HEK293 (cell line): Measurements from ENCODE around the gene INSYN2B.

Source experiments
- CTCF ChIA-PET: fragments of 350-600 bp; formaldehyde crosslinking; extraction: SDS; loops from one replicate; lab custom pipeline; 2021; ENCODE audit warnings: antibody characterized with exemption; lab: Yijun Ruan, JAX
- POLR2A ChIA-PET: fragments of 300-600 bp; formaldehyde crosslinking; extraction: SDS; loops from one replicate; lab custom pipeline; 2020; ENCODE audit warnings: antibody characterized with exemption, inconsistent platforms; lab: Yijun Ruan, JAX
- H3K27ac ChIP-seq: fragments of 200-500 bp; sonication (Bioruptor generic); 2 replicates; pipeline ENCODE4 v1.5.1; 2014; ENCODE audit warnings: low read depth, low read length, control low read depth, inconsistent platforms; ENCODE audit errors: extremely low read depth
- H3K36me3 ChIP-seq, 2 experiments: fragments of 200-500 bp in 1 of 2; sonication (Bioruptor generic) in 1 of 2; 1 replicate in 1 of 2; 2 replicates in 1 of 2; pipeline ENCODE4 v1.5.1; 2014 to 2017; ENCODE audit warnings: inconsistent platforms in 2 of 2, low read length in 2 of 2; ENCODE audit not compliant: control insufficient read depth in 2 of 2, insufficient read depth in 1 of 2
- H3K4me1 ChIP-seq: fragments of 200-500 bp; sonication (Bioruptor generic); 2 replicates; pipeline ENCODE4 v1.5.1; 2014; ENCODE audit warnings: mild to moderate bottlenecking, low read length, inconsistent platforms; ENCODE audit not compliant: control insufficient read depth, insufficient read depth
- H3K4me3 ChIP-seq: 2 replicates; pipeline ENCODE4 v1.5.1; 2011; ENCODE audit warnings: low read depth, mild to moderate bottlenecking, control low read depth, low read length, moderate library complexity
- H3K9me3 ChIP-seq: fragments of 200-500 bp; sonication (Bioruptor generic); 2 replicates; pipeline ENCODE4 v1.5.1; 2014; ENCODE audit warnings: low read depth, low read length, inconsistent platforms; ENCODE audit not compliant: control insufficient read depth, insufficient read depth
- MYNN ChIP-seq: fragments of 450-650 bp; formaldehyde crosslinking; IDR thresholded peaks from 2 replicates; pipeline ENCODE4 v1.5.1; 2016; ENCODE audit warnings: missing biosample characterization, missing genetic modification characterization, borderline replicate concordance
- ZEB2 ChIP-seq: fragments of 450-650 bp; formaldehyde crosslinking; IDR thresholded peaks from 2 replicates; pipeline ENCODE4 v1.5.1; 2016; ENCODE audit warnings: missing biosample characterization, missing genetic modification characterization
- ZNF175 ChIP-seq: fragments of 450-650 bp; formaldehyde crosslinking; IDR thresholded peaks from 2 replicates; pipeline ENCODE4 v1.5.1; 2016; ENCODE audit warnings: missing biosample characterization, missing genetic modification characterization
- ZNF239 ChIP-seq: fragments of 450-650 bp; formaldehyde crosslinking; IDR thresholded peaks from 2 replicates; pipeline ENCODE4 v1.5.1; 2016; ENCODE audit warnings: missing biosample characterization, missing genetic modification characterization
- ZNF248 ChIP-seq: fragments of 450-650 bp; formaldehyde crosslinking; IDR thresholded peaks from 2 replicates; pipeline ENCODE4 v1.5.1; 2017; ENCODE audit warnings: missing biosample characterization, missing genetic modification characterization
- ZNF266 ChIP-seq: fragments of 450-650 bp; formaldehyde crosslinking; IDR thresholded peaks from 2 replicates; pipeline ENCODE4 v1.5.1; 2016; ENCODE audit warnings: missing biosample characterization, missing genetic modification characterization, low read depth
- ZNF335 ChIP-seq: fragments of 450-650 bp; formaldehyde crosslinking; conservative IDR thresholded peaks from 2 replicates; pipeline ENCODE4 v1.5.1; 2016; ENCODE audit warnings: missing biosample characterization, missing genetic modification characterization
- ZNF626 ChIP-seq: fragments of 450-650 bp; sonication (Bioruptor Pico); formaldehyde crosslinking; IDR thresholded peaks from 2 replicates; pipeline ENCODE4 v1.5.1; 2018; ENCODE audit warnings: missing biosample characterization, missing genetic modification characterization, inconsistent platforms
- ZNF654 ChIP-seq: fragments of 450-650 bp; formaldehyde crosslinking; IDR thresholded peaks from 2 replicates; pipeline ENCODE4 v1.5.1; 2016; ENCODE audit warnings: low read depth, missing biosample characterization, missing genetic modification characterization
- ZNF670 ChIP-seq: fragments of 450-650 bp; formaldehyde crosslinking; IDR thresholded peaks from 2 replicates; pipeline ENCODE4 v1.5.1; 2016; ENCODE audit warnings: missing biosample characterization, missing genetic modification characterization, low read depth
- ZNF747 ChIP-seq: fragments of 450-650 bp; formaldehyde crosslinking; IDR thresholded peaks from 2 replicates; pipeline ENCODE4 v1.5.1; 2016; ENCODE audit warnings: missing biosample characterization, missing genetic modification characterization
- ZNF76 ChIP-seq: fragments of 450-650 bp; formaldehyde crosslinking; IDR thresholded peaks from 2 replicates; pipeline ENCODE4; 2016; ENCODE audit warnings: low read depth, missing biosample characterization, missing genetic modification characterization, borderline replicate concordance
- TF ChIP-seq, protein P1 (sequence below): fragments of 450-650 bp; formaldehyde crosslinking; IDR thresholded peaks from 2 replicates; pipeline ENCODE4 v1.5.1; 2016; ENCODE audit warnings: missing biosample characterization, missing genetic modification characterization
- TF ChIP-seq, protein P2 (sequence below): fragments of 450-650 bp; formaldehyde crosslinking; IDR thresholded peaks from 2 replicates; pipeline ENCODE4; 2016; ENCODE audit warnings: missing biosample characterization, missing genetic modification characterization
- TF ChIP-seq, protein P3 (sequence below): fragments of 450-650 bp; formaldehyde crosslinking; IDR thresholded peaks from 2 replicates; pipeline ENCODE4 v1.5.1; 2016; ENCODE audit warnings: missing biosample characterization, missing genetic modification characterization
- TF ChIP-seq, protein P4 (sequence below): fragments of 450-650 bp; formaldehyde crosslinking; IDR thresholded peaks from 2 replicates; pipeline ENCODE4 v1.5.1; 2017; ENCODE audit warnings: missing biosample characterization, missing genetic modification characterization
- TF ChIP-seq, protein P5 (sequence below): fragments of 450-650 bp; formaldehyde crosslinking; IDR thresholded peaks from 2 replicates; pipeline ENCODE4 v1.5.1; 2016; ENCODE audit warnings: missing biosample characterization, missing genetic modification characterization
- TF ChIP-seq, protein P6 (sequence below): fragments of 450-650 bp; formaldehyde crosslinking; IDR thresholded peaks from 2 replicates; pipeline ENCODE4 v1.5.1; 2017; ENCODE audit warnings: missing biosample characterization, missing genetic modification characterization

The INSYN2B gene

DNA sequence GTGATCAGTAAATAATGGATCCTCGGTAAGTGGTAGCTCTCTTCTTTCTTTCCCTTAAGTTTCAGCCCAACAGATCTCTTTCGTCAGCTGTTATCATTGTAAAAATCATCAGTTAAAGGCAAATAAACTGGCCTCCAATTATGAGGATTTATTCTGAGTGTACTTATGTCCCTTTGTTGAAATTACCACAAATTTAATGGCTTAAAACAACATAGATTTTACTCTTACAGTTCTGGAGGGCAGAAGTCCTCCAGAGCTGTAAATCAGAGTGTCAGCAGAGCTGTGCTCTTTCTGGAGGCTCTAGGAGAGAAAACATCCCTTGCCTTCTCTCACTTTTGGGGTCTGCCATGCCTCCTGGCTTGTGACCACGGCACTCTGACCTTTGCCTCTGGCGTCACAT is 104.6 kb downstream of the INSYN2B start:
- Histone ChIP-seq H3K36me3 (no peaks in the 10 kb centered on the region), H3K9me3 (no peaks in the 10 kb centered on the region), H3K27ac (no peak overlapping the region), H3K4me3 (no peak overlapping the region), H3K4me1 (no peaks in the 10 kb centered on the region)
- ChIA-PET POLR2A (no interaction called here), CTCF (no interaction called here)
- TF ChIP-seq ZEB2 = no peak
- no peak for TF ChIP-seq ZNF654 (tag by site-specific recombination)

DNA sequence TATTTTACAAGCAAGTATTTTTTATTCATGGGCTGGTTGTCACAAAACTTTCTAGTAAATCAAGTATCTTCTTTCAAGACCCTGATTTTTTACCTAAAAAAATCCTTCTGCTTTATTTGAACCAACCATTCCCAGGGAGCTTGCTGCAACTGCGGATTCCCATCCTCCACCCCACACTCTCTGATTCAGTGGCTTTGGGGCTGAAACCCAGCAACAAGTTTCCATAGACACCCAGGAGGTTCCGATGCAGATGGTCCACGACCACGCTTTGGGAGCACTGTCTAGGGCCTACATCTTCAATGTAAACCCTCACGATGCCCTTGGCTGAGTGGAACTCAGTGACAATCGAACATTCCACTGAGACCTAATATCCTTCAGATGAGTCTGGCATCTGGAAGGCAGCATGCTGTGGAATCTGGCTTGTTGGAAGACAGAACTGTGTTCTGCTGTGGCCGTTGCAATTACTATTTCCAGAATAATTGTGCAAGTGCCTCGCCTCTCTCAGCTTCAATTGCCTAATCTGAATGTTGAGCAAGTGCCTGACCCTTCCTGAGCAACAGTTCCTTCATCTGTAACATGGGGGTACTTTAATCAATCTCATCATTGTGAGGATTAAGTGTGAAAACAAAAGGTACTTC is 105.1 kb downstream of the INSYN2B start:
- Histone ChIP-seq H3K27ac (no peak overlapping the region), H3K9me3 (no peaks in the 10 kb centered on the region), H3K36me3 (no peaks in the 10 kb centered on the region), H3K4me1 (no peaks in the 10 kb centered on the region), H3K4me3 (no peak overlapping the region)
- TF ChIP-seq, protein P1, sequence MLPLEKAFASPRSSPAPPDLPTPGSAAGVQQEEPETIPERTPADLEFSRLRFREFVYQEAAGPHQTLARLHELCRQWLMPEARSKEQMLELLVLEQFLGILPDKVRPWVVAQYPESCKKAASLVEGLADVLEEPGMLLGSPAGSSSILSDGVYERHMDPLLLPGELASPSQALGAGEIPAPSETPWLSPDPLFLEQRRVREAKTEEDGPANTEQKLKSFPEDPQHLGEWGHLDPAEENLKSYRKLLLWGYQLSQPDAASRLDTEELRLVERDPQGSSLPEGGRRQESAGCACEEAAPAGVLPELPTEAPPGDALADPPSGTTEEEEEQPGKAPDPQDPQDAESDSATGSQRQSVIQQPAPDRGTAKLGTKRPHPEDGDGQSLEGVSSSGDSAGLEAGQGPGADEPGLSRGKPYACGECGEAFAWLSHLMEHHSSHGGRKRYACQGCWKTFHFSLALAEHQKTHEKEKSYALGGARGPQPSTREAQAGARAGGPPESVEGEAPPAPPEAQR (tag by site-specific recombination) = no peak
- TF ChIP-seq, protein P2, sequence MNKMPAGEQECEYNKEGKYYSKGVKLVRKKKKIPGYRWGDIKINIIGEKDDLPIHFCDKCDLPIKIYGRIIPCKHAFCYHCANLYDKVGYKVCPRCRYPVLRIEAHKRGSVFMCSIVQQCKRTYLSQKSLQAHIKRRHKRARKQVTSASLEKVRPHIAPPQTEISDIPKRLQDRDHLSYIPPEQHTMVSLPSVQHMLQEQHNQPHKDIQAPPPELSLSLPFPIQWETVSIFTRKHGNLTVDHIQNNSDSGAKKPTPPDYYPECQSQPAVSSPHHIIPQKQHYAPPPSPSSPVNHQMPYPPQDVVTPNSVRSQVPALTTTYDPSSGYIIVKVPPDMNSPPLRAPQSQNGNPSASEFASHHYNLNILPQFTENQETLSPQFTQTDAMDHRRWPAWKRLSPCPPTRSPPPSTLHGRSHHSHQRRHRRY (tag by site-specific recombination) = no peak
- TF ChIP-seq, protein P3, sequence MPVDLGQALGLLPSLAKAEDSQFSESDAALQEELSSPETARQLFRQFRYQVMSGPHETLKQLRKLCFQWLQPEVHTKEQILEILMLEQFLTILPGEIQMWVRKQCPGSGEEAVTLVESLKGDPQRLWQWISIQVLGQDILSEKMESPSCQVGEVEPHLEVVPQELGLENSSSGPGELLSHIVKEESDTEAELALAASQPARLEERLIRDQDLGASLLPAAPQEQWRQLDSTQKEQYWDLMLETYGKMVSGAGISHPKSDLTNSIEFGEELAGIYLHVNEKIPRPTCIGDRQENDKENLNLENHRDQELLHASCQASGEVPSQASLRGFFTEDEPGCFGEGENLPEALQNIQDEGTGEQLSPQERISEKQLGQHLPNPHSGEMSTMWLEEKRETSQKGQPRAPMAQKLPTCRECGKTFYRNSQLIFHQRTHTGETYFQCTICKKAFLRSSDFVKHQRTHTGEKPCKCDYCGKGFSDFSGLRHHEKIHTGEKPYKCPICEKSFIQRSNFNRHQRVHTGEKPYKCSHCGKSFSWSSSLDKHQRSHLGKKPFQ = no peak
- no peak for TF ChIP-seq ZNF670 (tag by site-specific recombination)
- TF ChIP-seq, protein P4, sequence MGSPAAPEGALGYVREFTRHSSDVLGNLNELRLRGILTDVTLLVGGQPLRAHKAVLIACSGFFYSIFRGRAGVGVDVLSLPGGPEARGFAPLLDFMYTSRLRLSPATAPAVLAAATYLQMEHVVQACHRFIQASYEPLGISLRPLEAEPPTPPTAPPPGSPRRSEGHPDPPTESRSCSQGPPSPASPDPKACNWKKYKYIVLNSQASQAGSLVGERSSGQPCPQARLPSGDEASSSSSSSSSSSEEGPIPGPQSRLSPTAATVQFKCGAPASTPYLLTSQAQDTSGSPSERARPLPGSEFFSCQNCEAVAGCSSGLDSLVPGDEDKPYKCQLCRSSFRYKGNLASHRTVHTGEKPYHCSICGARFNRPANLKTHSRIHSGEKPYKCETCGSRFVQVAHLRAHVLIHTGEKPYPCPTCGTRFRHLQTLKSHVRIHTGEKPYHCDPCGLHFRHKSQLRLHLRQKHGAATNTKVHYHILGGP (tag by site-specific recombination) = no peak
- TF ChIP-seq ZNF747 = no peak
- TF ChIP-seq ZNF239 (tag by site-specific recombination) = no peak
- TF ChIP-seq ZNF626 (tag by site-specific recombination) = no peak
- TF ChIP-seq MYNN (tag by site-specific recombination) = no peak
- no peak for TF ChIP-seq ZNF248
- TF ChIP-seq, protein P5, sequence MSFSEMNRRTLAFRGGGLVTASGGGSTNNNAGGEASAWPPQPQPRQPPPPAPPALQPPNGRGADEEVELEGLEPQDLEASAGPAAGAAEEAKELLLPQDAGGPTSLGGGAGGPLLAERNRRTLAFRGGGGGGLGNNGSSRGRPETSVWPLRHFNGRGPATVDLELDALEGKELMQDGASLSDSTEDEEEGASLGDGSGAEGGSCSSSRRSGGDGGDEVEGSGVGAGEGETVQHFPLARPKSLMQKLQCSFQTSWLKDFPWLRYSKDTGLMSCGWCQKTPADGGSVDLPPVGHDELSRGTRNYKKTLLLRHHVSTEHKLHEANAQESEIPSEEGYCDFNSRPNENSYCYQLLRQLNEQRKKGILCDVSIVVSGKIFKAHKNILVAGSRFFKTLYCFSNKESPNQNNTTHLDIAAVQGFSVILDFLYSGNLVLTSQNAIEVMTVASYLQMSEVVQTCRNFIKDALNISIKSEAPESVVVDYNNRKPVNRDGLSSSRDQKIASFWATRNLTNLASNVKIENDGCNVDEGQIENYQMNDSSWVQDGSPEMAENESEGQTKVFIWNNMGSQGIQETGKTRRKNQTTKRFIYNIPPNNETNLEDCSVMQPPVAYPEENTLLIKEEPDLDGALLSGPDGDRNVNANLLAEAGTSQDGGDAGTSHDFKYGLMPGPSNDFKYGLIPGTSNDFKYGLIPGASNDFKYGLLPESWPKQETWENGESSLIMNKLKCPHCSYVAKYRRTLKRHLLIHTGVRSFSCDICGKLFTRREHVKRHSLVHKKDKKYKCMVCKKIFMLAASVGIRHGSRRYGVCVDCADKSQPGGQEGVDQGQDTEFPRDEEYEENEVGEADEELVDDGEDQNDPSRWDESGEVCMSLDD (tag by site-specific recombination) = no peak
- ChIA-PET CTCF (no interaction called here), POLR2A (no interaction called here)

DNA sequence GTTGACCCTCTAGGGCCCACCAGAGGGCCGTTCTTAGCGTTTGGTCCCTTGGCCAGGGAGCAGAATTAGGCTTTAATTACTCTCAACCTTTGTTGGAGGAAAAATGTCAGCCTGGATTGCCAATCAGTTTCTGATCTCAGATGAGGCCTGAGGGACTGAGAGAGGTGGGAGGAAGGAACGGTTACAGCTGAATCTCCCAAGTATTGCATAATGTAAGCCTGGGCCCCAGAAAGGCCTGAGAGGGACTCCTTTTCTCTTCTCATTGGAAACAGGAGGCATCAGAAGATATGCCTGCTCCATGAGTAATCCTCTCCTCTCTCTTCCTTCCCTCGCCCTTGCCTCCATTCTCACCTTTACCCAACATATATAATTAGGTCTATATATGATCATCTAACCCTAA is 105.7 kb downstream of the INSYN2B start:
- Histone ChIP-seq H3K4me1 (no peaks in the 10 kb centered on the region), H3K9me3 (no peaks in the 10 kb centered on the region), H3K4me3 (no peak overlapping the region), H3K27ac (no peak overlapping the region), H3K36me3 (no peaks in the 10 kb centered on the region)
- TF ChIP-seq, protein P6, sequence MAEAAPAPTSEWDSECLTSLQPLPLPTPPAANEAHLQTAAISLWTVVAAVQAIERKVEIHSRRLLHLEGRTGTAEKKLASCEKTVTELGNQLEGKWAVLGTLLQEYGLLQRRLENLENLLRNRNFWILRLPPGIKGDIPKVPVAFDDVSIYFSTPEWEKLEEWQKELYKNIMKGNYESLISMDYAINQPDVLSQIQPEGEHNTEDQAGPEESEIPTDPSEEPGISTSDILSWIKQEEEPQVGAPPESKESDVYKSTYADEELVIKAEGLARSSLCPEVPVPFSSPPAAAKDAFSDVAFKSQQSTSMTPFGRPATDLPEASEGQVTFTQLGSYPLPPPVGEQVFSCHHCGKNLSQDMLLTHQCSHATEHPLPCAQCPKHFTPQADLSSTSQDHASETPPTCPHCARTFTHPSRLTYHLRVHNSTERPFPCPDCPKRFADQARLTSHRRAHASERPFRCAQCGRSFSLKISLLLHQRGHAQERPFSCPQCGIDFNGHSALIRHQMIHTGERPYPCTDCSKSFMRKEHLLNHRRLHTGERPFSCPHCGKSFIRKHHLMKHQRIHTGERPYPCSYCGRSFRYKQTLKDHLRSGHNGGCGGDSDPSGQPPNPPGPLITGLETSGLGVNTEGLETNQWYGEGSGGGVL (tag by site-specific recombination) = no peak
- TF ChIP-seq ZNF76 (tag by site-specific recombination) = no peak
- no peak for TF ChIP-seq ZNF175 (tag by site-specific recombination)
- TF ChIP-seq ZNF335 (tag by site-specific recombination) = no peak
- no peak for TF ChIP-seq ZNF266 (tag by site-specific recombination)
- TF ChIP-seq ZNF626 (tag by site-specific recombination) = no peak
- POLR2A ChIA-PET = no interaction called here
- CTCF ChIA-PET = no interaction called here
